Stimulated activated CD8-positive, alpha-beta memory T cell treated with anti-CD3 and anti-CD28 coated beads, Interleukin-7, amount 100 ng/mL, for 48 hours (primary cell): ENCODE measurements around the gene FAM185A.
"Not testable (repeated sequence)": the region's sequence is repeated elsewhere in the genome, so short reads cannot be mapped to it uniquely, and the experiment has no call there.

Experiments used
- DNase-seq, 2 donors: peaks; one replicate each; pipeline ENCODE4 v3.0.0-alpha.2; 2020; ENCODE audit warnings: low read depth in 1 of 2; ENCODE audit errors: extremely low read depth in 1 of 2

Gene FAM185A

DNA sequence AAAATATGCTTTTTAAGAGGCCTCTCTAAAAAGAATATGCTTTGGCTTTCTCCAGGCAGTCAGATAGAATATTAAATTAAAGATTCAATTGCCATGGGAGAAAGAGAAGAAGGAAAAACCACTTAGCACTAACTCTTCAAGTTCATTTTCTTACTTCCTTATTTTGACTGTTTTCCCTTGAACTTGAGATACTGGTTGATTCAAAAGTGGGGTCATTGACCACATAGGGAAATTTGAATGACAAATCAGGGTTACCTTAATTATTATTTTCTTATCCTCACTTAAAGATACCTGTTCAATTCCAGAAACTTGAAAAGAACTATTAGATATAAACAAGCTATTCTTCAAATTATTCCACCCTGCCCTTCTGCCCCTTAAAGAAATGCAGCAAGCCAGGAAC lies 27.4 kb downstream of the FAM185A start:
- not testable (repeated sequence) for DNase-seq

DNA sequence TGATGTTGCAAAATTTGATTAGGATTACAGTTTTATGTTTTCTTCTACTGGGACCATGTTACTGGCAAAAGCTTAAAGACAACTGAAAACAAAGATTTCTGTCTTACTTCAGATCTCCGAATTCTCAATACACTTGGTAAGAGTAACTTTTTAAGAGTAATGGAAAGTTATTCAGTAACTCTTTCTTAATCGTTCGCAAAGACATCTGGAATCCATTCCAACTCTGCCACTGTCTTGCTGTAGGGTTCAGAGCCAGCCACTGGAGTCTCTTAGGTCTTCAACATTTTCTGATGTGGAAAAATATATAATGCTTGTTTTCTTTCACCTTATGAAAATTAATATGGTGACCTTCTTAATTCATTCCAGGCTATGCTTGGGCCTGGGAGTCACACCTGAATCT lies 29.9 kb downstream of the FAM185A start:
- DNase-seq = not testable (repeated sequence)

DNA sequence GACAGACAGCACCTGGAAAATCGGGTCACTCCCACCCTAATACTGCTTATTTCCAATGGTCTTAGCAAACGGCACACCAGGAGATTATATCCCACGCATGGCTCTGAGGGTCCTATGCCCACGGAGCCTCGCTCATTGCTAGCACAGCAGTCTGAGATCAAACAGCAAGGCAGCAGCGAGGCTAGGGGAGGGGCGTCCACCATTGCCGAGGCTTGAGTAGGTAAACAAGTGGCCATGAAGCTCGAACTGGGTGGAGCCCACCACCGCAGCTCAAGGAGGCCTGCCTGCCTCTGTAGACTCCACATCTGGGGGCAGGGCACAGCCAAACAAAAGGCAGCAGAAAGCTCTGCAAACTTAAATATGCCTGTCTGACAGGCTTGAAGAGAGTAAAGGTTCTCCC lies 32.1 kb downstream of the FAM185A start:
- not testable (repeated sequence) for DNase-seq

GRCh38 chr7:102788770-102789169 lies 40.0 kb downstream of the FAM185A start:
- not testable (repeated sequence) for DNase-seq

DNA sequence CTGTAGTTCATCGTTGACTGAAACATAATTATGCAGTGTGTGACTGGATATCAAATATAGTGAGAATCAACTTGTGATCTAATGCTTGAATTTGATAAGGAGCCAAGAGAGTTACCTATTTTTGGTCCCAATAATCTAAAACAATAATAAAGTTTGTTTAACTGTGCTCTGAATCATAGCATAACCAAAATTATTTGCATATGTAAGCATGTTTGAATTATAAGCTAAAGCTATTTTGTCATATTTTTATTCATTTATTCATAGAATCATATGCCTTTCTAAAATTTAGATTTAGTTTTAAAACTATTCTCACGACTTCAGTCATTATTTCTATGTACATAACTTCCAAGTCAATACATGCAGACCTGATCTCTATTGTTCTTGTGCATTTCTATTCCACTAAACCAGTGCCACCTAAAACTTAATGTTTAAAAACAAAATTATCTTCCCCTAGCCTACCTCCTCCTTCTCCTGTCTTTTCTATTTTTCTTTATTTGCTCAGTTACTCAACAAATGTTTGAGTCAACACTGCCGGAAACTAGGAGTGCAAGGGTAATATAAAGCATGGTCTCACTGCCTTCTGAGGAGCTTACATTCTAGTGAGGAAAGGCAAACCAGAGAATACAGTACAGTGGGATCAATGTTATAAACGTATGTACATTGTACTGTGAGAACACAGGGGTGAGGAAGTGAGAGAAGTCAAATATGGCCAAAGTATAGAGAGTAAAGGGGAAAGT lies 41.7 kb downstream of the FAM185A start:
- not testable (repeated sequence) for DNase-seq

DNA sequence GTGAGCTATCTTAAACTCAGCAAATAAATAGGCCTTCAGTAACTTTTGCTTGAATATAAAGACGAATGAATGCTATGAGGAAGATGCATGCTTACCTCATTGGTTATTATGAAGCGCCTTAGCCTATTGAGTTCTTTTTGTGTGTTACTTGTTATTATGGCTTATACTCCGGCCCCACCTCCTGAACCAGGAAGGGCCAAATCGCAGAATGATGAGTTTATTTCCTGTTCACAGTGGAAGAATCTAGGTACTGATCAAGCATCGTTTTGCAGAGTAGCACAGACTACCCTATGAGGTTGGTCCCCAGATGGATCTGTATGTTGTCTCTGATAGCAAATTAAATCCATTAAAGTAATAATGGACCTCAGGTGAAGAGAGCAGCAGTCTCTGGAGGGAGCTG lies 42.6 kb downstream of the FAM185A start:
- not testable (repeated sequence) for DNase-seq

DNA sequence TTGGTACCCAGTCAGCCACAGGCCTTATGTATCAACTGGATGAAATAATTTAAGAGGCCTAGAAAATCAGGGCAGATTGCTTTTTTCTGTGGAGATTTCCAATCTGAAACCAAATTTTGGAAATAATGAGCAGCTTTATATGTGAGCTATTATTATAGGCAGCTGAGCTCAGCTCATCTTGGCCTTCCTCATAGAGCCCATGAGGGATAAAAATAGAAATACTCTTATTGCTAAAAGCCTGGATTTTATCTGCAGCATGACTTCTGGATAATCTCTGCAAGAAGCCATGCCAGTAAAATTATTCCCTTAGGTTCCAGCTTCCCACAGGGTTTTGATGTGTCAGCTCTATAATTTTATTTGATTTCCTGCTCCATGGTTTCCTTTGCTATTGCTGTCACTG lies 43.0 kb downstream of the FAM185A start:
- DNase-seq = not testable (repeated sequence)

DNA sequence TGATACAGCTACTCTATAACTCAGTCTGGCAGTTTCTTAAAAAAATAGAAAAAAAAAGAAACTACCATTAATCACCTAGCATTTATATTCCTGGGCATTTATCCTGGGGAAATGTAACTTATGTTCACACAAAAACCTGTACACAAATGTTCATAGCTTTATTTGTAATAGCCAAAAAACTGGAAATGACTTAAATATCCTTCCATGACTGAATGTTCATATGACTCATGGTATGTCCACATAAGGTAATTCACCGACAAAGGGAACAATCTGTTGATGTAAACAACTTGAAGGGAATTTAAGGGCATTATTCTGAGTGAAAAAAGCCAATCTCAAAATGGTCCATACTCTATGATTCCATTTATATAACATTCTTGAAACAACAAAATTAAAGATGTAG lies 45.8 kb downstream of the FAM185A start:
- not testable (repeated sequence) for DNase-seq

DNA sequence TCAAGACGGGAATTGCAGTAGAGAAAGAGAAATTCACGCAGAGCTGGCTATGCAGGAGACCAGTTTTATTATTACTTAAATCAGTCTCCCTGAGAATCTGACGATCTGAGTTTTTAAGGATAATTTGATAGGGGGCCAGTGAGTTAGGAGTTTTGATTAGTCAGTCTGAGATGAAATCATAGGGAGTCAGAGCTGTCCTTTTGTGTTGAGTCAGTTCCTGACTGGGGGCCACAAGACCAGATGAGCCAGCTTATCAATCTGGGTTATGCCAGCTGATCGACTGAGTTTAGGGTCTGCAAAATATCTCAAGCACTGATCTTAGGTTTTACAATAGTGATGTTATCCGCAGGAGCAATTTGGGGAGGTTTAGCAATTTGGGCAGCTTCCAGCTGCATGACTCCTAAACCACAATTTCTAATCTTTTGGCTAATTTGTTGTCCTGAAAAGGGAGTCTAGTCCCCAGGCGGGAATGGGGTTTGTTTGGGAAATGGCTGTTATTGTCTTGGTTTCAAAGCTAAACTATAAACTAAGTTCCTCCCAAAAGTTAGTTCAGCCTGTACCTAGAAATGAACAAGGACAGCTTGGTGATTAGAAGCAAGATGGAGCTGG lies 47.3 kb downstream of the FAM185A start:
- not testable (repeated sequence) for DNase-seq

DNA sequence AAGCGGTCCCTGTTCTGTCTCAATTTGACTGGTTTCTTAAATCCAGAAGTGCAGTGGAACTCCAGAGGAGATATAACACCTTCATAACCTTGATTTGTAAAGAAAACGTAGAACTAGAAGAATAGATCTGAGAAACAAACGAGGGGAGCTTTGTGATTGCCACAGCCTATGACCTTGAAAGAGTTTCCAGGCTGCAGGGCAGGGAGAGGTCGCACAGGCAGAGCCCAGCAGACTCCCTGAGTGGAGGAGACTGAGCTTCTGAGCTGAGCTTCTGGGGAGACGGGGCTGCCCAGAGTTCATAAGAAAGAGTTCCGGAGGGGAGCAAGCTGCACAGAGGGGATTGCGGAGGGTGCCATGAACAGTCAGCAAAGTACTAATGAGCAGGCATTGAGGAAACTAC lies 57.8 kb downstream of the FAM185A start:
- DNase-seq = no peak

DNA sequence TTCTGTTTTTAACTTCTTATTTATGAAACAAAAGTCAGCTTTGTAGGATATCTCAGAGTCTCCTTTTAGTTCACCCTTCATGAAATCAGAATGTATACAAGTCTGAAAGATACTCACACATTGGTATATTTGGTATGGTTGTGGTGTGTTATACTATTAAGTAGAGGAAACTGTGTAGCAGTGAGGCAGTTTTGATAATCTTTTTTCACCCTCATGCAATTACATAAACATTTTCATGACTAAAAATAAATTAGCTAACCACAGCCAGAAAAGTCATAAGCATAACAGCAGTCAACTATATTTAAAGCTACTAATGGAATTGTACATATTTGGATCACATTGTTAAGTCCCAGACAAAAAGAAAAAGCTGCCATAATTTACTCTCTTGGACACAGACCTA lies 62.1 kb downstream of the FAM185A start:
- DNase-seq = no peak

GRCh38 chr7:102811942-102812678 lies 63.3 kb downstream of the FAM185A start:
- no peak for DNase-seq

- DNase-seq = no peak
Observed at GRCh38 chr7:102813191-102814024, 64.6 kb downstream of the FAM185A start.

GRCh38 chr7:102814025-102814471 lies 65.2 kb downstream of the FAM185A start:
- no peak for DNase-seq

DNA sequence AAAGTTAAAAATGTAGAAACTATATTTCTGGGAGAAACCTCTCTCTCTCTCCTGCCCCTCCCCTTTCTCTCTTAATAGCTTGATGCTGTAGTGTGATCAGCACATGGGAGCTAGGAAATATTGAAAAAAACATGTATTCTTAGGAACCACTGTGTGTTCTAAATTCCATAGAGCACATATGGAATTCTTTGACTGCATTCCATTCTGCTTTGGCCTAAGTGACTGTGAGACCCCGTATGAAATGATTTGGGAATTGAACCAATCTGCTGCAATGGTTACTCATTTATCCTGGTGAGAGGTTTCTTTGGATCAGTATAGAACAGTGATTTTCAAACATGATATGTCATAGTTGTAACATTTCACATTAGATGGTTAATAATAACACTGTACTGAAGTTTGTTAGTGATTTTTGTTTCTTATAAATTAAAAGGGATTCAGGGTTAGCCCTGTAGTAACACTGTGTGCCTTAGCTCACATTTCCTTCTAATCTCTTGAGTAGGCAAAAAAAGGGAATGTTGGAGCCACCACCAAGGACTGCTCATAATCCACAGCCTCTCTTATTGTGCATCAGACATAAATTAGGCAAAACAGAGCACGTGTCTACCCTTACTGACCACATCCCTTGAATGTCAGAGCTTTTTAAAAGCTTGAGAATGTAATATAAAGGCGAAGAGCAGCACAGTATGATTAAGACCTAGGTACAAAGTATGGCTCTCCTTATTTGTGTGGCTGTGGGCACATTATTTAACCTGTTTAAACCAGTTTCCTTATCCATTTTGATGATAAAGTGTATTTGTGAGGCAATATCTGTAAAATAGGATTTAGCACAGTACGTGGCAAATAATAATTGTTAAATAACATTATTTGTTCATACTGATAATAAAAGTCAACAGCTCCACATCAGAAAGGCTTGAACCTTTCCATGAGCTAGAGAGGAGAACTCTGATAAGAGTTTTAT lies 69.1 kb downstream of the FAM185A start:
- no peak for DNase-seq

GRCh38 chr7:102819151-102819550 lies 70.4 kb downstream of the FAM185A start:
- no peak for DNase-seq

DNA sequence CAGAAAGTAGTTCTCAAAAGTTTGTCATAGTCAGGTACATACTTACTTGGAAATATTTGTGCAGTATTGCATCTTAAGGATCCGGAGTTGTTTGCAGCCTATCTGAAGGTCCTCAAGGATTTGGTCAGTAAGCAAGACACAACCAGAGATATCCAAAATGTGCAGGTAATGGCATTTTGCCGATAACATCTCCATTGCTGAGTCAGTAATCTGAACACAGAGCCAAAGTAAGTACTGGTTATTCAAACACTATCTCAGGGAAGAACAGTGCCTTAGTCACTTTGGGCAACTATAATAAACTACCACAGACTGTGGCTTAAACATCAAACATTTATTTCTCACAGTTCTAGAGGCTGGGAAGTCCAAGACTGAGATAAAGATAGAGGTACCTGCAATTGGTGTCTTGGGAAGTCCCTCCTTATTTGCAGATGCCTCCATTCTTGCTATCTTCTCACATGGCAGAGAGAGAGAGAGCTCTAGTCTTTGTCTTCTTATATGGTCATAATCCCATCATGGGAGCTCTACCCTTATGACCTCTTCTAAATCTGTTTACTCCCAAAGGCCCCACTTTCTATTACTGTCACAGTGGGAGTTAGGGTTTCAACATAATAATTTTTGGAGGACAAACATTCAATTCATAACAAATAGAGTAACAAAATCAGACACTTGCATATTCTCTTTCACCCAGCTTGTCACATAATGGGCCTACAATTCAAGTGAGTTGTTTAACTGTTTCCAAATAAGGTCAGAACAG lies 73.4 kb downstream of the FAM185A start:
- DNase-seq = no peak

DNA sequence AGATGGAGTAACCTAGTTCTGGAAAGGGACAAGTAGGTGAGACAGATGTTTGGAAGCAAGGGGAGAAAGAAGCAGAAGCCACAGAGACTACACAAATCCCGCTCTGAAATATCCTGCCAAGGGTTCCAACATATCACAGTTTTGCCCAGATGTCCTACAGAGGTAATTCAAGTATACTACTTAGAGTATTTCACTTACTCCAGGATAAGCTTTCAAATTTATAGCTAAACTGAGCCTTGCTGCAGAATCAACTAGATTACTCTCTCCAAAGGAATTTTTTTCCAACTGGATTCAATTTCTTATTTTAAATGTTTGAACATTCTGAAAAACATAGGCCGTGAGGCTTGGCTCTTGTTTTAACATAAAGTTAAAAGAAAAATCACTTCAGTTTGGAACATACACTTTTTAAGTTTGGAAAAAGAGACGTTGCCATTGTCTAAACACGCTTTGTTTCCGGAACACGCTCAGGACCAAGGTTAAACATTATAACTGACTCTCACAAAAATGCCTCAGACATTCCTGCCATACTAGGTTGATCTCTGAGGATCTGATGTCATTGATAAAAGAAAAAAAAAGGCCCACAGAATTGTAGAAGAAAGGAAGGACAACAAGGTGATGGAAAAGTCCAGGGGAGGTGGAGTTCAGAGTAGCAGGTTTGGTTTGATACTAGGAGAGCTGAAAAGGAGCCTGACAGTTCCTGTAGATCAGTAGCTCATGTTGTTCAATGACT lies 74.8 kb downstream of the FAM185A start:
- no peak for DNase-seq
